GM12892 (cell line): Measurements from ENCODE around the gene FUBP3.

Experiments used
- POLR2A ChIP-seq: IDR thresholded peaks from 2 replicates; pipeline ENCODE4 v1.6.1; 2011; ENCODE audit warnings: low read depth, low read length, control low read depth
- POLR2AphosphoS5 ChIP-seq: IDR thresholded peaks from 2 replicates; pipeline ENCODE4 v1.6.1; 2011; ENCODE audit warnings: low read depth, low read length, control low read depth

DNA sequence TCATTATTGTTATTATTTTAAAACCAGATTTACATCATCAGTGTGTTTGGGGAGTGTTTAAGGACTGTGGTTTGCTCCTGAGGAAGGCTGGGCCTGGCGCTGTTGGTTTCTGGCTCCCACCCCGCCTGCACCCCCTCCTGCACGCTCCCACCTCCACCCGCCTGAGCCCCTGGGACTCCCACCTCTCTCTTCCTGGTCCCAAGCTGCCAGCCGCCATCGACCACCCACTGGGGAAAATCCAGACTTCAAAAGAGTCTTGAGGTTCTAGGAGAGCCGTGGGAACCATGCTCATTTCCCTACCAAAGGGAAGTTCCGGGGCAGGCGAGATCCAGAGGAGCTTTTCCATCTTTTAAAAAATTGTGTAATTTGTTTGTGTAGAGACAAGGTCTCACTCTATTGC, 35.0 kb upstream of the FUBP3 start:
- TF ChIP-seq POLR2A = no peak
- TF ChIP-seq POLR2AphosphoS5 = no peak
